Fibroblast of skin of right biceps (primary cell): Measurements from ENCODE around the gene ZFPL1.

Experiments used
- DNase-seq: peaks from one replicate; pipeline ENCODE4 v3.0.0-alpha.2; 2013

Gene ZFPL1

GRCh38 chr11:65130631-65131416 is 46.8 kb downstream of the ZFPL1 start:
- DNase-seq = no peak

GRCh38 chr11:65131417-65131776 is 47.4 kb downstream of the ZFPL1 start:
- no peak for DNase-seq

- DNase-seq = no peak
These were observed 47.8 kb downstream of the ZFPL1 start for GRCh38 chr11:65131895-65132237.

GRCh38 chr11:65132238-65132987 is 48.4 kb downstream of the ZFPL1 start:
- no peak for DNase-seq

- peak; percentile 12 for DNase-seq
These were observed 49.1 kb downstream of the ZFPL1 start for GRCh38 chr11:65132988-65133700.

- DNase-seq = peak; percentile 8
These were observed 49.7 kb downstream of the ZFPL1 start for GRCh38 chr11:65133724-65134123.

GRCh38 chr11:65134240-65134951 is 50.4 kb downstream of the ZFPL1 start, which contains the start of gene SYVN1:
Gene SYVN1, minus strand, starts transcription at chr11:65134519. Its CDS starts 918 bp downstream, at chr11:65133601.
- DNase-seq = peak; percentile 90

GRCh38 chr11:65134952-65135632 is 51.1 kb downstream of the ZFPL1 start:
- peak; percentile 98 for DNase-seq

- DNase-seq = no peak
These were observed 51.7 kb downstream of the ZFPL1 start for GRCh38 chr11:65135633-65136145.

- DNase-seq = no peak
These were observed 52.6 kb downstream of the ZFPL1 start for GRCh38 chr11:65136515-65137096.
